Activated T-cell treated with anti-CD3 and anti-CD28 coated beads for 24 hours (primary cell): Measurements from ENCODE around the gene TM2D3.

Experiments
- DNase-seq: peaks from one replicate; pipeline ENCODE4 v3.0.0-alpha.2; 2020; ENCODE audit warnings: low read depth

The TM2D3 gene

DNA sequence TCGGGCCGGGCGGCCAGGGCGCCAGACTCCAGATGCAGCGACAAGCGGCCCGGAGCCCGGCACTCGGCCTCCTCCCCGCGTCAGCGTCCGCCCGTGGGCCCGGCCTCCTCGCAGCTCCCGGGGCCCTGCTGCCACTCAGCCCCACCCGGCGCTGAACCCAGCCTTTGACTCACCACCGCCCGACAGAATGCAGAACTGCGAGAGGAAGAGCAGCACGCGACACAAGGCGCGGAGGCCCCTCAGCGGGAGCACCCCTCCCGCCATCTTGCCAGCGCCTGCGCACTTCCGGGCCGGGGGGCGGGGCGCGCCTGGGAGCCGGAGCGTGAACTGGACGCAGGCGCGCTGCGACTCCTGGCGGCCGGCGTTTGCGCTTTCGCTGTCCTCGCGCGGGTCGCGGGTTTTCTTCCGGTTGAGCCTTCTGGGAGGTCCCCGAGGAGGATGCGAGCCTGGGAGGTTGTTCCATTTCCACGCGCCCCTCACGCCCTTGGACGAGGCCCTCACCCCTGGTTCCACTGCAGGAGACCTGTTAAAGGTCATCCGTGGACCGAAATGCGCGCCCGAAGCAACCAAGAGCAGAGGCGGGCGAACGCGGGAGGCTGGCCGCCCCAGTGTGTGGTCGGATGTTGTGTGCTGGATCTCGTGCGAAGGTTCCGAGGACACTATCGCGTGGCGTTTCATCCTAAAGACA lies at the start of gene TM2D3:
TM2D3 (minus strand) TSS at position 284 of the 688 bp plus-strand sequence; CDS start at position 264, 20 bp downstream.
- peak; percentile 94 for DNase-seq

- DNase-seq: no peak
These were observed 46.1 kb upstream of the TM2D3 start for GRCh38 chr15:101698314-101698713.

DNA sequence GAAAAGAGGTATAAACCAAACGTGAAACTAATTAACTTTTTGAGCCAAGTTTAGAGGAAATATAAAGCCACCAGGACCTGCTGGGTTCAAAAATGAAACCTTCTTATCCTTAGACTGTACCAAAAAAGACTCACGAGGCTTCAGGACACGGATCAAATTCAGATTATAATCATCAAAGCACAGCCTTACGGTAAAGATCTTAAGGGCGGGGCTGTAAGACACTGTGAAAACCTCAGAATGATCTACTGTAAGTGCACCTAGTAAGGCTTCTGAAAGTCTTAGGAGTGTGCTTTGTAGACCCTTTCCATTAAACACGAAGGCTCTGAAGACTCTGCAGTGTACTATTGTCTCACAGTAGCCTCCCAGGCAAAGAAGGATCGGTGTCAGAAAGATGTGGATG lies 45.3 kb upstream of the TM2D3 start:
- no peak for DNase-seq

GRCh38 chr15:101696829-101697228 lies 44.6 kb upstream of the TM2D3 start:
- no peak for DNase-seq

DNA sequence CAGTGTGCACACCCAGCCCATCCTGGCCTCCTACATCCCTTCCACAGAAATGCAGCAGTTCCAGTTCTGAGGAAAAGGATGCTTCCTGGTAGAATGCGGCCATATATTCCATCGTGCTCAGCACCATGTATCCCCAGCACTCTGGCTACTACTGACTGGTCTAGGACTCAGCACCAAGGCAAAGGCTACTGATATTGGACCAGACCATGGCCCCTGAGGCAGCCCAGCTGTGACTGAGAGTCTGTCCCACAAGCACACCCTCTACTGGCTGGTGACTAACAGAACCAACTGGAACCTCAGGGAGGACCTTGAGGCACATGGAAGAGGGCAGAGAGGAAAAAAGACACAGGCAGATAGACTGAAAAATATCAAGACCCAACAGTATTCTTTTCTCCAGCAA lies 42.1 kb upstream of the TM2D3 start:
- DNase-seq: no peak

DNA sequence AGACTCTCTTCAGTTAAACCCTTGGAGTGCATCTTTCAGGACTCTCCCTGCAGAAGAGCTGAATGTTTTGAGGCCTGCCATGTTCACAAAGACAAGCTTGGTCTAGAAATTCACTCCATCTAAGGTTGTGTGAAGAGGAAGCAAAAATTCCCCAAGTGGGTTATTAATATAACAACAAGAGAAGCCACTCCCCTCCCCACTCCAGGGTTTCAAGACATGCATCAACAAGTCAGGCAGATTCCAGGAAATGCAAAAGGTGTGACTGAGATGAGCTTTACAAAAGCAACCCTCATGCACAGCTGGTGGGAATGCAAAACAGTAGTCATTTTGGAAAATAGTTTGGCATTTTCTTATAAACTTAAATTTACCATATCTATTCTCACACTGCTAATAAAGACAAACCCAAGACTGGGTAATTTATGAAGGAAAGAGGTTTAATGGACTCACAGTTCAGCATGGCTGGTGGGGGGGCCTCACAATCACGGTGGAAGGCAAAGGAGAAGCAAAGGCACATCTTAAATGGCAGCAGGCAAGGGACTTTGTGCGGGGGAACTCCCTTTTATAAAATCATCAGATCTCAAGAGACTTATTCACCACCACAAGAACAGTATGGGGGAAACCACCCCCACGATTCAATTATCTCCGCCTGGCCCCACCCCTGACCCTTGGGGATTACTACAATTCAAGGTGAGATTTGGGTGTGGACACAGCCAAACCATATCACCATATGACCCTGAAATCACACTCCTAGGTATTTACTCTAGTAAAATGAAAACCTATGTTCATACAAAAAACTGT lies 40.8 kb upstream of the TM2D3 start:
- DNase-seq: no peak

GRCh38 chr15:101689901-101690300 lies 37.7 kb upstream of the TM2D3 start:
- DNase-seq: no peak

DNA sequence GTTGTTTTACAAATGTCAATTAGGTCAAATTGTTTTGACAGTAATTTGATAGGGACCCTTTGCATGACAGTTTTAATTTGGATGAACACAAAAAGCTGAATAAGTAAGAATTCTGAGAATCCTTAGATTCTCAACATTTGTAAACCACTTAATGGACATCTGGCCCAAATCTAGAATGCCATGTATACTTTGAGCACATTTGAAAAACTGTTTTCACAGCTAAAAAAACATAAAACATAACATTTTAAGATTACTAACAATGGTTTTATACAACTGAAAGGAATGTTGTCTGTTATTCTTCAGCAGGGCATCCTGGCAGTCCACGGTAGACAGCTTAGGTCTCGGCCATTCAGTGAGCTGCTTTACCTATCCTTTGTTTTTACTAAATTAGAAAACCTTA lies 34.5 kb upstream of the TM2D3 start:
- DNase-seq: no peak

DNA sequence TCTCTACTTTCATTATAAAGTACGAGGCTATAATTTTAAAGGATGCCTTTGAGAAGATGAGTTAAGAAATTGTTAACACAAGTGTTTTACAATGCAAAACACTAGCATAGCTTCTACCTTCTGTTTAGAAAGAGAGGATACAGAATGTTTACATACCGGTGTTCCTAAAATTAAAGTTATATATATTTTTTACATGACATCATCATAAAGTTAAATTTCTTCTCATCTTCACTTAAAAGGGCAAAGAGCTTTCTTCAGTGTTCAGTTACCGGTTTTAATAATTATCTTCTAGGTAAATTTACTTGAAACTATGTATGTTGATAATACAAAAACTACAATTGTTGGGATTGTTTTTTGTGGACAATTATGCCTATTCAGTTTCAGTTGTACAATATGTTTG lies 32.7 kb upstream of the TM2D3 start:
- DNase-seq: no peak

DNA sequence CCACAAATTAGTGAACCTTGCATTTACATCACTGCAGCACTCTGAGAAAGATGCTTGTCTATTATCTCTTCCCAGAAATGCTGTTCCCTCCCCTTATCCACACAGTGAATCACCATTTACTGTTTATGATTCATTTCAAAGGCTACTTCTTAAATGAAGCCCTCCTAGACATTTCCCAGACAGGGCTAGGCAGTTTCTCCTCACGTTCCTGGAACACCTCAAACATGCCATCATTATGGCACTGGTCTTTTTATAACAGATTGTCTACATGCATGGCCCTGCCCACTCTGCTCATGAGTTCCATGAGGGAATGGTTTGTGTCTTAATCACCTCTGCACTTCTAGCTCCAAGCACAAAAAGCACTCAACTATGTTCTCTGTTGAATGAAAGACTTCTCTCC lies 32.2 kb upstream of the TM2D3 start:
- DNase-seq: no peak

DNA sequence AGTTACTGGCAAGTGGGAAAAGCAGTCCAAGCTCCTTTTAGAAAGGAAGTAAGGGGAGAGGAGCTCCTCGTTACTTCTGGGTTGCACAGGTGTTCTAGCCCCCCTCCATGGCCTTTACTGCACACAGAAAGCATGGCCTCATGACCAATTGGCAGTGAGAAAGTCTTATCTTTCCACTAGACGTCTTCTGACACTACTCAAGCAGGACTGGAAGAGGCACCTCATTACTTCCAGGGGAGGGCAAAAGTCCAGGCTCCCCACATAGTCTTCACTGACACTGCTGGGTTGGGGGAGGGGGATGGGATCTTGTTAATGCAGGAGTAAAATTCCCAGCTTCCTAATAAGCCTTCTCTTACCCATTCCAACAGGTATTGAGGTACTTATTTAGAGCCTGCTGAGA lies 27.6 kb upstream of the TM2D3 start:
- no peak for DNase-seq

DNA sequence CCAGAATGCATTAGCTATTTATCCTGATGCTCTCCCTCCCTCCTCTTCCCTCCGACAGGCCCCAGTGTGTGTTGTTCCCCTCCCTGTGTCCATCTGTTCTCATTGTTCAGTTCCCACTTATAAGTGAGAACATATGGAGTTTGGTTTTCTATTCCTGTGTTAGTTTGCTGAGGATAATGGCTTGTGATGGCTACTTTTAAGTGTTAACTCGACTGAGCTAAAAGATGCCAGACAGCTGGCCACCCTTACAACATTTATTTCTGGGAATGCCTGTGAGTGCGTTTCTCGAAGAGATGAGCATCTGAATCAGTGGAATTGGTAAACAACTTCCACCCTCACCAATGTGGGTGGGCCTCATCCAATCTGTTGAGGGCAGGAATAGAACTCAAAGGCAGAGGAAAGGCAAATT lies 24.7 kb upstream of the TM2D3 start:
- DNase-seq: no peak

DNA sequence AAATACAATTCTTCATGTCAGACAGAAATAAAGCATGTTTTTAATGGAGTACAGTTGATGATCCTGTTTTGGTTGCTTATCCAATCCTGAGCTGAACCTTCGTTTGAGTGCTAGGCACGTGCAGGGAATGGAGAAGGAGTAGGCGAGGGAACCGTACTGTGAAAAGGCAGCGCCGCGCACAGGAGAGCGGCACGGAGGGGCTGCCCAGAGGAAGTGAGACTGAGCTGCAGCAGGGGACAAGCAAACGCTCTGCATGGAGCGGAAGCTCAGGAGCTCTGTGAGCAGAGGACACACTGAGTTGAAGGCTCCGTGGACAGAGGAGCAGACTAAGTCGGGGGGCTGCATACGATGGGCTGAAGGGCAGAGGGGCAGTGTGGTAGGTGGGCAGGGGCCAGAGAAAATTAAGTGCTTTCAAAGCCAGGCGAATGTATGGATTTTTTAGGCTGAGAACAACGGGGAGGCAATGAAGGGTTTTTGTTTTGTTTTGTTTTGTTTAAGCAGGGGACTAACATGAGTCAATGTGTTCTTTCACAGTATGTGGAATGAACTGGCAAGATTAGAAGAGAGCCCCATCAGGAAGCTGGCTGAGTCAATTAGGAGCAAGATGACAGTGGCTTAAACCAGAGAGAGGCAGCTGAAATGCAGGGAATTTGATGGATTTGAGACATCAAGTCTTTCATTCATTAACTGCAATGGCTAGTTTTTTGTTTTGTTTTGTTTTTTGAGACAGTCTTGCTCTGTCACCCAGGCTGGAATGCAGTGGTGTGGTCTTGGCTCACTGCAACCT lies 23.8 kb upstream of the TM2D3 start:
- no peak for DNase-seq

- no peak for DNase-seq
These were observed 22.8 kb upstream of the TM2D3 start for GRCh38 chr15:101675015-101675414.

DNA sequence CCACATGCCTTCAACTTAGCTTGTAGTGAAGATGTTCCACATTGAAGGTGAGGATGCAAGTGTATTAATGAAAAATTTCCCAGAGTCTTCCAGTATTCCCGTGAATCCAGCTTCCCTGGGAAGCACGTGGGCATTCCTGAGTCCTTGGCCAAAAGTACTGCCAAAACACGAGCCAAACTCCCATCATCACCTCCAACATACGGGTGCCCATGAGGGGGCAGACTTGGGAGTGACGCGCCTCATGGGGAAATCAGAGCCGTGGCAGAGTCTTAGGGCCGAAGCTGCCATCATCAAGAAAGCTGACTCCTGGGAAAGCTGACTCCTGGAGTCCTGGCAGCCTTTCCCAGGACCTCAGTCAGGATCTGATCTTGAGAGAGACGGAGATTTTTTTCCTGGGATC lies 20.1 kb upstream of the TM2D3 start:
- DNase-seq: no peak

DNA sequence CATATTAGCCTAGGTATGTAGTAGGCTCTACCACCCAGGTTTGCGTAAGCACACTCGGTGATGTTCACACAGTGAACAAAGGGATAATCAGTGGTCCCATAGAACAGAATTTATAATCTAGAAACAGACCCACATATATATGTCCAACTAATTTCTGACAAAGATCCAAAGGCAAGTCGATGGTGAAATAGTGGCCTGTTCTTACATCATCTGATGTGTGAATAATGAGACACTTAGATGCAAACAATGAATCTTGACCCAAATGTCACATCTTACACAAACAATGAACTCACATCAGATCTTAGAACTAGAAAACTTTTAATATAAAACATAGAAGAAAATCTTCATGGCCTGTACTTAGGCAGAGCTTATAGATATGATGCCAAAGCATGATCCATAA lies 17.6 kb upstream of the TM2D3 start:
- DNase-seq: no peak

GRCh38 chr15:101667881-101668280 lies 15.7 kb upstream of the TM2D3 start:
- no peak for DNase-seq

- DNase-seq: no peak
These were observed 12.2 kb upstream of the TM2D3 start for GRCh38 chr15:101664303-101664913.

GRCh38 chr15:101662203-101662602 lies 10.0 kb upstream of the TM2D3 start:
- DNase-seq: no peak

- DNase-seq: no peak
These were observed 7.8 kb upstream of the TM2D3 start for GRCh38 chr15:101660005-101660404.

DNA sequence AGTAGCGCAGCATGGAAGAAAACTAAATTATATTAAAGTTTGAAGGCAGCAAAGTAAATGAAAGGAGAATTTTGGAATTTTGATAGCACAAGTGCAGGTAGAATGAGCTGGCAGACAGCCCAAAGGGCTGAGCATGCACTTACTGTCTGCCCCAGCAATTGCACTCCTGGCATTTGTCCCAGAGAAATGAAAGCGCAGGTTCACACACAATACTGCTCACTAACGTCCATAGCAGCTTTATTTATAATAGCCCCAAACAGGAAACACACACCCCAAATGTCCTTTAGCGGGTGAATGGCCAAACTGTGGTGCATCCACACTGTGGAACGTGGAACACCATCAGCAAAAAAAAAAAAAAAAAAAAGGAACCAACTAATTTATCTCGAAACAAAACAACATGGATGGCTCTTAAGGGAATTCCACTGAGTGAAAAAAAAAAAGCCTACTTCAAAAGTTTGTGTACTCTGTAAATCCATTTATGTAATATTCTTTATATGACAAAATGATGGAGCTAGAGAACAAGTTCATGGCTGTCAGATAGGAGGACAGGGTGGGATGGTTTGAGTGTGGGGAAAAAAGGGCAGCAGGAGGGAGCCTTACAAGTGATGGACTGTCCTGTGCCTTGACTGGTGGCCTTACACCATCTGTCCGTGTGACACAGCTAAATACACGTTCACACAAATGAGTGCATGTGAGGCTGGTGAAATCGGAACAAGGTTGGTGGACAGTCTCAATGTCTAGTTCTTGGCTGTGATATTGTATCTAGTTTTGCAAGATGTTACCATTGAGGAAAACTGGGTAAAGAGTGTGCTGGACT lies 6.0 kb upstream of the TM2D3 start:
- DNase-seq: no peak

DNA sequence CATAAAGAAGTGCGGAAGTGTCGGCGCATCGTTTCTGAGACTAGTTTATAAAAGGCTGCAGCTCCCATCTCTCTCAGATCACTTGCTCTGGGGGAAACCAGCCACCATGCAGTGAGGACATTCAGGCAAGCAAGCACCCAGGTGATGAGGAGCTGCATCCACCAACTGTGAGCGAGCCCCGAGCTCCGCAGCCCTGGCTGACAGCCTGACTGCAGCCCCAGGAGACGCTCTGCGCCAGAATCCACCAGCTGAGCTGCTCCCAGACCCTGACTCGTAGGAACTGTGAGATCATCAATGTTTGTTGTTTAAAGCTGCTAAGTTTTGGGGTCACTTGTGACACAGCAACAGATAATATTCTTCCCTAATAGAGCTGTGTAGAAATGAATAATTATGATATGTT lies 5.0 kb upstream of the TM2D3 start:
- DNase-seq: no peak
